Thyroid gland (tissue), 4 donors: ENCODE results near the gene MED16. TPM values are rescaled to one million over a fixed set of nuclear protein-coding genes. Genes with fewer than 3 reads are reported as not detected.

Source experiments
- DNase-seq, 2 donors: peaks; one replicate each; pipeline ENCODE4 v3.0.0-alpha.2; 2019
- H3K27ac ChIP-seq, 3 donors: fragments of 200-600 bp; sonication (generic); 1 replicate in 2 of 3; 2 replicates in 1 of 3; pipeline ENCODE4 v1.5.1; 2016 to 2019; ENCODE audit warnings: mild to moderate bottlenecking in 1 of 3, moderate library complexity in 1 of 3
- H3K27me3 ChIP-seq: fragments of 200-600 bp; sonication (generic); one replicate; pipeline ENCODE4 v1.5.1; 2019
- H3K36me3 ChIP-seq, 2 donors: fragments of 200-600 bp; sonication (generic); one replicate each; pipeline ENCODE4 v1.5.1; 2016 to 2019
- H3K4me1 ChIP-seq, 2 donors: fragments of 200-600 bp; sonication (generic); one replicate each; pipeline ENCODE4 v1.5.1; 2017 to 2019
- H3K4me3 ChIP-seq, 3 donors: fragments of 200-600 bp; sonication (generic); replicated peaks in 1 of 3; 1 replicate in 2 of 3; 2 replicates in 1 of 3; pipeline ENCODE4 v1.5.1; 2016; ENCODE audit warnings: mild to moderate bottlenecking in 1 of 3
- H3K9me3 ChIP-seq: fragments of 200-600 bp; sonication (generic); one replicate; pipeline ENCODE4 v1.5.1; 2017
- CTCF ChIP-seq, 6 experiments: fragments of 200-600 bp in 3 of 6; fragments of 450-650 bp in 3 of 6; sonication (generic) in 3 of 6; IDR thresholded peaks; one replicate each; pipeline ENCODE4 v1.5.1; 2016 to 2019; ENCODE audit warnings: antibody characterized with exemption in 6 of 6, mild to moderate bottlenecking in 2 of 6, inconsistent platforms in 1 of 6, moderate library complexity in 1 of 6
- POLR2A ChIP-seq, 2 donors: fragments of 450-650 bp; IDR thresholded peaks; one replicate each; pipeline ENCODE4 v1.6.1; 2017; ENCODE audit warnings: antibody characterized with exemption in 2 of 2, mild to moderate bottlenecking in 2 of 2, moderate library complexity in 1 of 2
- WGBS, 2 donors: methylation state at CpG; one replicate each; pipeline ENCODE4 v1.1.5; 2017; 5-methylcytosine and 5-hydroxymethylcytosine counted together
- intact Hi-C: fragments of 100-400 bp; cut with DNase I; formaldehyde crosslinking; loops from one replicate; pipeline ENCODE4 v1.15.1; 2023
- total RNA-seq, 4 donors: library from RNA; depleted of rRNA; stranded (reverse); fragments of >200 nt; gene quantifications; one replicate each; pipeline ENCODE4 v1.2.3, GENCODE V29; 2016

MED16 gene
- total RNA-seq, 4 donors from 2014 or later, result 33.2 to 66.5 (median 54.3) TPM

- DNase-seq, result peak; percentile 76 to 78
- no peaks in the 10 kb centered on the region for H3K9me3 ChIP-seq
- intact Hi-C loops, result no loop called here
- peaks cover 20 to 30% of the 10 kb centered on the region in 2 donors for H3K4me1 ChIP-seq
- TF ChIP-seq POLR2A (IDR thresholded peaks at IDR 0.05) (peak in 1 of 2 donors; percentile 65), CTCF (IDR thresholded peaks at IDR 0.05) (no peak)
- H3K36me3 ChIP-seq, result no peaks in the 10 kb centered on the region
- H3K4me3 ChIP-seq, result peak within 1 kb of the TSS; percentile 20 to 89 (median 73)
- WGBS, 2 donors, result 2% methylated on average over 32 to 43 of the region's 76 CpGs
- H3K27me3 ChIP-seq, result peaks cover 9% of the 10 kb centered on the region
- peak within 1 kb of the TSS; percentile 84 to 89 (median 89) for H3K27ac ChIP-seq
These were observed 20.2 kb upstream of the MED16 start, which contains the start of gene R3HDM4 for GRCh38 chr19:913080-913748. Gene R3HDM4, minus strand, starts transcription at chr19:913219. Its CDS starts 62 bp downstream, at chr19:913157.

DNA sequence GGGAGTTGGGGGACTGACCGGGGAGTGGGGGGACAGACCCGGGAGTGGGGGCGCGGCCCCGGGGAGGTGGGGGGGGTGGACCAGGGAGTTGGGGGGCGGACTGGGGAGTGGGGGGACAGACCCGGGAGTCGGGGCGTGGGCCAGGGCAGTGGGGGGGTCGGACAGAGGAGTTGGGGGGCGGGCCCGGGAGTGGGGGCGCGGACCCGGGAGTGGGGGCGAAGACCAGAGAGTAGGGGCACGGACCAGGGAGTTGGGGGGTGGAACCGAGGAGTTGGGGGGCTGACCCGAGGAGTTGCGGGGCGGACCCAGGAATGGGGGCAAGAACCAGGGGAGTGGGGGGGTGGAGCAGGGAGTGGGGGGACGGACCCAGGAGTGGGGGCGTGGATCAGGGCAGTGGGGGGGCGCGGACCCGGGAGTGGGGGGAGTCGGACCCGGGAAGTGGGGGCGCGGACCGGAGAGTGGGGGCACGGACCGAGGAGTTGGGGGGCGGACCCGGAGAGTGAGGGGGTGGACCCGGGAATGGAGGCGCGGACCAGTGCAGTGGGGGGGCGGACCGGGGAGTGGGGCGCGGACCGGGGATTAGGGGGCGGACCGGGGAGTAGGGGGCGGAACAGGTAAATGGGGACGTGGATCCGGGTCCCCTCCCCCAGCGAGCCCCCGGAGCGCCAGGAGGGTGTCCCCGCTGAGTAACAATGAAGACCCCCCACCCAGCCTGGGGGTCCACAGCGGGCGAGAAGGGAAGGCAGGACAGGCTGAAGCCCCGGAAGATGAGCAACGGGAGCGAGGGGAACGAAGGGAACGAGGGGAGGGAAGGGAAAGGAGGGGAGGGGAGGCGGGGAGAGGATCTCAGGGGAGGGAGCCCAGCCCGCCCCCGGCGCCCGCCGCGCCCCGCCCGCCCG is 19.4 kb upstream of the MED16 start:
- TF ChIP-seq POLR2A (IDR thresholded peaks at IDR 0.05) (no peak), CTCF (IDR thresholded peaks at IDR 0.05) (no peak)
- DNase-seq, result no peak
- H3K27ac ChIP-seq, result peak overlapping the region in 2 of 3 donors; percentile 44 to 77
- peaks cover 1% of the 10 kb centered on the region for H3K27me3 ChIP-seq
- H3K9me3 ChIP-seq, result no peaks in the 10 kb centered on the region
- WGBS, 2 donors, result 1 to 2% methylated on average over 17 to 28 of the region's 69 CpGs
- intact Hi-C loops, result no loop called here
- peaks cover 14 to 22% of the 10 kb centered on the region in 2 donors for H3K4me1 ChIP-seq
- H3K4me3 ChIP-seq, result peak overlapping the region in 2 of 3 donors; percentile 69 to 73
- no peaks in the 10 kb centered on the region for H3K36me3 ChIP-seq

- peaks cover 6 to 14% of the 10 kb centered on the region in 2 donors for H3K4me1 ChIP-seq
- WGBS, 2 donors, result 83 to 87% methylated on average over 44 to 45 of the region's 54 CpGs
- TF ChIP-seq CTCF (IDR thresholded peaks at IDR 0.05), result no peak
- TF ChIP-seq POLR2A (IDR thresholded peaks at IDR 0.05), result no peak
- H3K4me3 ChIP-seq, result no peak overlapping the region
- no peak overlapping the region for H3K27ac ChIP-seq
- H3K36me3 ChIP-seq, result no peaks in the 10 kb centered on the region
- no peaks in the 10 kb centered on the region for H3K9me3 ChIP-seq
- intact Hi-C loops, result no loop called here
- DNase-seq, result no peak
- no peaks in the 10 kb centered on the region for H3K27me3 ChIP-seq
These were observed 18.4 kb upstream of the MED16 start for GRCh38 chr19:911197-912033.

DNA sequence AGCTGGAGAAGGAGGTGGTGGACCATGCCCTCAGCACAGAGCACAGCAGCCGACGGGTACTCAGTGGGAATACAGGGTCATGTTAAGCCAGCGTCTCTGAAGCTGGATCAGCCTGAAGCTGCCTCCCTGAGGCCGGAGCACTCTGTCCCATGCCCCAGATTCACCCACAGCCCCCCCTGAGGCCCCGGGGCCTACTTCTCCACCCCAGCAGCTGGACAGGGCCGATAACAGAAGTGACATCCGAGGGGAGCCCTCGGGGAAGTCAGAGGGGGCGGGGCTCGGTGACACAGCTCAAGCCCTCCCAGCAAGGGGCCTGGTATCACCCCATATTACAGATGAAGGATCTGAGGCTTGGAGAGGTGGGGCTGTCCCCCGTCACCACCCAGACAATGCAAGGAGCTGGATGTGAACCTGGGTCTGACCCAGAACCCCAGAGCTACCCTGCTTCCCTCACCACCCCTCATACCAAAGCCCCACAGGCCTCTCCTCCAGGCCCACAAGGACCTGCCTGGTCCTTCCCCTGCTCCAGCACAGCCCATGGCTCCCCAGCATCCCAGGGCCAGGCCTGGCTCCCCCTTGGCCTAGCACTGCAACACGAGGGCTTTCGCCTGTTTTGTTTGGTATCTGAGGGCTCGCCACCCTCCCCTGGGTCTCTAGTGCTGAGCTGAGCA is 14.3 kb upstream of the MED16 start:
- no peaks in the 10 kb centered on the region for H3K9me3 ChIP-seq
- TF ChIP-seq CTCF (IDR thresholded peaks at IDR 0.05), result no peak
- TF ChIP-seq POLR2A (IDR thresholded peaks at IDR 0.05), result no peak
- H3K27me3 ChIP-seq, result no peaks in the 10 kb centered on the region
- peaks cover 0 to 23% of the 10 kb centered on the region in 2 donors for H3K4me1 ChIP-seq
- no peak overlapping the region for H3K27ac ChIP-seq
- no peak overlapping the region for H3K4me3 ChIP-seq
- H3K36me3 ChIP-seq, result no peaks in the 10 kb centered on the region
- WGBS, 2 donors, result 91 to 92% methylated on average over 9 to 11 of the region's 14 CpGs
- intact Hi-C loops, result no loop called here
- DNase-seq, result no peak
